BLaER1 treated with 17β-estradiol and CSF1 and Interleukin-3, amounts not matched to agents 10 nM and 100 nM (cell line): ENCODE data around the gene ARID1B.

Source experiments
- H3K27ac ChIP-seq, 11 experiments: shearing (Covaris generic); formaldehyde crosslinking; 2 replicates each; pipeline ENCODE4 v1.8.1; 2022
- H3K27me3 ChIP-seq, 11 experiments: shearing (Covaris generic); formaldehyde crosslinking; 2 replicates each; pipeline ENCODE4 v1.8.1; 2022
- H3K36me3 ChIP-seq, 11 experiments: shearing (Covaris generic); formaldehyde crosslinking; 2 replicates each; pipeline ENCODE4 v1.8.1; 2022
- H3K4me1 ChIP-seq, 10 experiments: shearing (Covaris generic); formaldehyde crosslinking; 2 replicates each; pipeline ENCODE4 v1.8.1; 2022
- H3K4me2 ChIP-seq, 11 experiments: shearing (Covaris generic); formaldehyde crosslinking; 2 replicates each; pipeline ENCODE4 v1.8.1; 2022
- H3K4me3 ChIP-seq, 10 experiments: shearing (Covaris generic); formaldehyde crosslinking; 2 replicates each; pipeline ENCODE4 v1.8.1; 2022
- H3K9ac ChIP-seq, 11 experiments: shearing (Covaris generic); formaldehyde crosslinking; 2 replicates each; pipeline ENCODE4 v1.8.1; 2022
- H3K9me3 ChIP-seq, 11 experiments: shearing (Covaris generic); formaldehyde crosslinking; replicated peaks in 1 of 11; 2 replicates each; pipeline ENCODE4 v1.8.1; 2022
- H4K20me1 ChIP-seq, 11 experiments: shearing (Covaris generic); formaldehyde crosslinking; 2 replicates each; pipeline ENCODE4 v1.8.1; 2022
- Cebpa-rat ChIP-seq, 11 experiments: shearing (Covaris generic); IDR thresholded peaks; 2 replicates each; pipeline ENCODE4 v1.8.1; 2022

ARID1B gene

GRCh38 chr6:157064502-157064901, 287.3 kb downstream of the ARID1B start:
- H3K4me2 ChIP-seq, result peak overlapping the region in 9 of 11 experiments; percentile 9 to 52 (median 18); a peak in 11 of 22 replicates
- no peaks in the 10 kb centered on the region for H3K27me3 ChIP-seq

GRCh38 chr6:157065366-157065765, 288.2 kb downstream of the ARID1B start:
- Histone ChIP-seq H3K27me3 (no peaks in the 10 kb centered on the region), H3K4me2 (peak overlapping the region in 2 of 11 experiments; percentile 52 to 63; a peak in 2 of 22 replicates), H3K4me1 (peaks cover 17 to 35% (median 31%) of the 10 kb centered on the region in 10 experiments), H3K4me3 (no peak overlapping the region), H3K36me3 (peaks cover 0 to 32% (median 17%) of the 10 kb centered on the region in 11 experiments; a peak in 12 of 22 replicates), H4K20me1 (peaks cover 0 to 65% (median 33%) of the 10 kb centered on the region in 11 experiments; a peak in 14 of 22 replicates), H3K9me3 (no peaks in the 10 kb centered on the region; a peak in 1 of 22 replicates), H3K9ac (no peak overlapping the region), H3K27ac (no peak overlapping the region)
- no peak for TF ChIP-seq Cebpa-rat (IDR thresholded peaks at IDR 0.05)

More at GRCh38 chr6:157064502-157064901, 287.3 kb downstream of the ARID1B start:
- H3K9me3 ChIP-seq, result no peaks in the 10 kb centered on the region; a peak in 1 of 22 replicates
- no peak overlapping the region for H3K4me3 ChIP-seq
- peaks cover 0 to 68% (median 40%) of the 10 kb centered on the region in 11 experiments; a peak in 15 of 22 replicates for H4K20me1 ChIP-seq
- peaks cover 20 to 42% (median 33%) of the 10 kb centered on the region in 10 experiments for H3K4me1 ChIP-seq
- H3K27ac ChIP-seq, result no peak overlapping the region
- no peak overlapping the region for H3K9ac ChIP-seq
- no peak for TF ChIP-seq Cebpa-rat (IDR thresholded peaks at IDR 0.05)
- peaks cover 0 to 32% (median 17%) of the 10 kb centered on the region in 11 experiments; a peak in 12 of 22 replicates for H3K36me3 ChIP-seq

- Histone ChIP-seq H3K4me2 (peak overlapping the region; percentile 32 to 63 (median 52); a peak in 21 of 22 replicates), H3K4me1 (peaks cover 17 to 51% (median 41%) of the 10 kb centered on the region in 10 experiments), H3K9me3 (no peaks in the 10 kb centered on the region; a peak in 1 of 22 replicates), H3K4me3 (no peak overlapping the region), H3K27me3 (no peaks in the 10 kb centered on the region), H4K20me1 (peaks cover 0 to 74% (median 37%) of the 10 kb centered on the region in 11 experiments; a peak in 16 of 22 replicates), H3K27ac (peak overlapping the region in 9 of 11 experiments; percentile 1 to 46 (median 17); a peak in 10 of 22 replicates), H3K36me3 (peaks cover 0 to 32% (median 15%) of the 10 kb centered on the region in 11 experiments; a peak in 12 of 22 replicates), H3K9ac (0 out of 22 replicates have a peak overlapping the region, but pooled peaks of 1 of the 11 experiments have one; percentile 23)
- no peak for TF ChIP-seq Cebpa-rat (IDR thresholded peaks at IDR 0.05)
Observed at GRCh38 chr6:157066781-157067491, 289.8 kb downstream of the ARID1B start.

GRCh38 chr6:157067507-157067906, 290.3 kb downstream of the ARID1B start:
- Histone ChIP-seq H3K27me3 (no peaks in the 10 kb centered on the region), H4K20me1 (peaks cover 0 to 74% (median 36%) of the 10 kb centered on the region in 11 experiments; a peak in 16 of 22 replicates), H3K27ac (peak overlapping the region in 5 of 11 experiments; percentile 17 to 46 (median 23); a peak in 4 of 22 replicates), H3K9me3 (no peaks in the 10 kb centered on the region; a peak in 1 of 22 replicates), H3K9ac (0 out of 22 replicates have a peak overlapping the region, but pooled peaks of 1 of the 11 experiments have one; percentile 23), H3K4me1 (peaks cover 17 to 55% (median 44%) of the 10 kb centered on the region in 10 experiments), H3K4me2 (peak overlapping the region; percentile 32 to 63 (median 52); a peak in 21 of 22 replicates), H3K36me3 (peaks cover 0 to 32% (median 13%) of the 10 kb centered on the region in 11 experiments; a peak in 11 of 22 replicates), H3K4me3 (no peak overlapping the region)
- no peak for TF ChIP-seq Cebpa-rat (IDR thresholded peaks at IDR 0.05)

- no peaks in the 10 kb centered on the region; a peak in 1 of 22 replicates for H3K9me3 ChIP-seq
Observed at GRCh38 chr6:157068691-157069324, 291.6 kb downstream of the ARID1B start.

GRCh38 chr6:157069585-157069984, 292.4 kb downstream of the ARID1B start:
- no peak overlapping the region for H3K27ac ChIP-seq
- H3K9ac ChIP-seq, result no peak overlapping the region

More at GRCh38 chr6:157068691-157069324, 291.6 kb downstream of the ARID1B start:
- peaks cover 0 to 76% (median 33%) of the 10 kb centered on the region in 11 experiments; a peak in 16 of 22 replicates for H4K20me1 ChIP-seq
- no peak overlapping the region for H3K9ac ChIP-seq
- no peak for TF ChIP-seq Cebpa-rat (IDR thresholded peaks at IDR 0.05)
- no peak overlapping the region for H3K27ac ChIP-seq
- peaks cover 5 to 36% (median 19%) of the 10 kb centered on the region in 11 experiments; a peak in 21 of 22 replicates for H3K36me3 ChIP-seq
- no peak overlapping the region for H3K4me2 ChIP-seq
- H3K4me3 ChIP-seq, result no peak overlapping the region
- no peaks in the 10 kb centered on the region for H3K27me3 ChIP-seq
- H3K4me1 ChIP-seq, result peaks cover 17 to 55% (median 44%) of the 10 kb centered on the region in 10 experiments

GRCh38 chr6:157070403-157071107, 293.4 kb downstream of the ARID1B start:
- H3K4me2 ChIP-seq, result peak overlapping the region in 1 of 11 experiments; percentile 13; a peak in 1 of 22 replicates
- H3K4me1 ChIP-seq, result peaks cover 15 to 55% (median 36%) of the 10 kb centered on the region in 10 experiments
- H4K20me1 ChIP-seq, result peaks cover 0 to 66% (median 30%) of the 10 kb centered on the region in 11 experiments; a peak in 15 of 22 replicates
- no peak for TF ChIP-seq Cebpa-rat (IDR thresholded peaks at IDR 0.05)
- H3K27me3 ChIP-seq, result no peaks in the 10 kb centered on the region
- no peak overlapping the region for H3K9ac ChIP-seq
- no peak overlapping the region for H3K4me3 ChIP-seq
- H3K27ac ChIP-seq, result no peak overlapping the region
- H3K9me3 ChIP-seq, result peaks cover 0 to 5% (median 0%) of the 10 kb centered on the region in 11 experiments; a peak in 1 of 22 replicates
- H3K36me3 ChIP-seq, result peaks cover 6 to 27% (median 18%) of the 10 kb centered on the region in 11 experiments; a peak in 21 of 22 replicates

More at GRCh38 chr6:157069585-157069984, 292.4 kb downstream of the ARID1B start:
- Histone ChIP-seq H4K20me1 (peaks cover 0 to 68% (median 30%) of the 10 kb centered on the region in 11 experiments; a peak in 16 of 22 replicates), H3K4me3 (no peak overlapping the region), H3K4me1 (peaks cover 15 to 55% (median 39%) of the 10 kb centered on the region in 10 experiments), H3K36me3 (peaks cover 7 to 34% (median 19%) of the 10 kb centered on the region in 11 experiments; a peak in 21 of 22 replicates), H3K27me3 (no peaks in the 10 kb centered on the region), H3K9me3 (peaks cover 0 to 5% (median 0%) of the 10 kb centered on the region in 11 experiments; a peak in 1 of 22 replicates), H3K4me2 (no peak overlapping the region)
- no peak for TF ChIP-seq Cebpa-rat (IDR thresholded peaks at IDR 0.05)

GRCh38 chr6:157072128-157072527, 294.9 kb downstream of the ARID1B start:
- Histone ChIP-seq H3K9ac (0 out of 22 replicates have a peak overlapping the region, but pooled peaks of 1 of the 11 experiments have one; percentile 10), H3K27ac (no peak overlapping the region), H3K4me1 (peaks cover 11 to 55% (median 34%) of the 10 kb centered on the region in 10 experiments), H3K9me3 (peaks cover 0 to 5% (median 0%) of the 10 kb centered on the region in 11 experiments; a peak in 1 of 22 replicates), H3K27me3 (no peaks in the 10 kb centered on the region), H4K20me1 (peaks cover 0 to 70% (median 30%) of the 10 kb centered on the region in 11 experiments; a peak in 16 of 22 replicates), H3K4me3 (no peak overlapping the region), H3K36me3 (peaks cover 6 to 27% (median 20%) of the 10 kb centered on the region in 11 experiments; a peak in 21 of 22 replicates), H3K4me2 (peak overlapping the region in 4 of 11 experiments; percentile 5 to 33 (median 32); a peak in 6 of 22 replicates)
- no peak for TF ChIP-seq Cebpa-rat (IDR thresholded peaks at IDR 0.05)
